Endothelial cell (in vitro differentiated cells): ENCODE data around the gene RERGL. TPM values are rescaled to one million over a fixed set of nuclear protein-coding genes. Genes with fewer than 3 reads are reported as not detected.

Experiments
- DNase-seq: peaks from one replicate; pipeline ENCODE4 v3.0.0; 2021; ENCODE audit warnings: low spot score
- H3K27ac Mint-ChIP-seq: one replicate; pipeline ENCODE4 v1.8.0; 2021; ENCODE audit warnings: mixed read lengths, inconsistent platforms; ENCODE audit not compliant: unreplicated experiment
- H3K27me3 Mint-ChIP-seq: one replicate; pipeline ENCODE4 v1.8.0; 2021; ENCODE audit warnings: mild to moderate bottlenecking, moderate library complexity, mixed read lengths, inconsistent platforms; ENCODE audit not compliant: unreplicated experiment
- H3K36me3 Mint-ChIP-seq: one replicate; pipeline ENCODE4 v1.8.0; 2021; ENCODE audit warnings: mild to moderate bottlenecking, low read depth, mixed read lengths, inconsistent platforms; ENCODE audit not compliant: unreplicated experiment
- H3K4me1 Mint-ChIP-seq: one replicate; pipeline ENCODE4 v1.8.0; 2021; ENCODE audit warnings: mild to moderate bottlenecking, mixed read lengths, inconsistent platforms; ENCODE audit not compliant: unreplicated experiment
- H3K4me3 Mint-ChIP-seq: one replicate; pipeline ENCODE4 v1.8.0; 2021; ENCODE audit warnings: mild to moderate bottlenecking, mixed read lengths, inconsistent platforms; ENCODE audit not compliant: unreplicated experiment
- H3K9me3 Mint-ChIP-seq: one replicate; pipeline ENCODE4 v1.8.0; 2021; ENCODE audit warnings: mixed read lengths, inconsistent platforms; ENCODE audit not compliant: unreplicated experiment
- long read RNA-seq: library from polyadenylated mRNA; unstranded; transcript quantifications from one replicate; pipeline ENCODE4 v2.0.0, GENCODE V29; 2020; ENCODE audit not compliant: unreplicated experiment
- total RNA-seq: library from RNA; stranded (reverse); fragmentation: NEBNext Ultra II Directional; extraction: Animal tissue kit (Norgen Biotek cat#: 25700); gene quantifications from one replicate; pipeline ENCODE4 v1.2.1, GENCODE V29; 2021; ENCODE audit not compliant: unreplicated experiment
- TF ChIP-seq, protein P1 (sequence below): fragments of 200-600 bp; sonication (generic); IDR thresholded peaks from one replicate; pipeline ENCODE4 v1.5.0; 2021; ENCODE audit warnings: antibody characterized with exemption; ENCODE audit not compliant: unreplicated experiment

RERGL gene, protein sequence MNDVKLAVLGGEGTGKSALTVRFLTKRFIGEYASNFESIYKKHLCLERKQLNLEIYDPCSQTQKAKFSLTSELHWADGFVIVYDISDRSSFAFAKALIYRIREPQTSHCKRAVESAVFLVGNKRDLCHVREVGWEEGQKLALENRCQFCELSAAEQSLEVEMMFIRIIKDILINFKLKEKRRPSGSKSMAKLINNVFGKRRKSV
- total RNA-seq = not detected
- long read RNA-seq = 0 reads

DNA sequence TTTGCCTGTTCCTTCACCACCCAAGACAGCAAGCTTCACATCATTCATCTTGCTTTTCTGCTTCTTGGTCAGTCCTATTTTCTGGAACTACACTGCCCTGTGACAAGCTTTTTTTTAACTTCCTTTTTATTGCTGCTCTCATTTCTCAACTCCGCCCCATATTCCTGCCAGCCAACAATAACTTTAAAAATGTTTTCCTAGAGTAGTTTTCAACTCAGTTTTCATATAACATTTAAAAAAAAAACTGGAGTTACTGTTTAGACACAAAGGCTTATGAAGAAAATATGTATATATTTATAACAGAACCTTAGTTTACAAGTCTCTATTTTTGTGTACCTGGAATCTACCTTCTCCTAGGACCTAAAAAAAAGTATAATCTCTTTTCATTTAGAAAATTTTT, at the start of gene RERGL:
RERGL (minus strand) TSS at position 101 of the 400 bp plus-strand sequence; CDS start at position 48, 53 bp downstream.
- Mint-ChIP-seq H3K4me1 (no peaks in the 10 kb centered on the region), H3K27me3 (no peaks in the 10 kb centered on the region), H3K4me3 (no peak within 1 kb of the TSS), H3K36me3 (no peaks in the 10 kb centered on the region), H3K9me3 (no peaks in the 10 kb centered on the region), H3K27ac (no peak within 1 kb of the TSS)
- DNase-seq = no peak
- TF ChIP-seq, protein P1, sequence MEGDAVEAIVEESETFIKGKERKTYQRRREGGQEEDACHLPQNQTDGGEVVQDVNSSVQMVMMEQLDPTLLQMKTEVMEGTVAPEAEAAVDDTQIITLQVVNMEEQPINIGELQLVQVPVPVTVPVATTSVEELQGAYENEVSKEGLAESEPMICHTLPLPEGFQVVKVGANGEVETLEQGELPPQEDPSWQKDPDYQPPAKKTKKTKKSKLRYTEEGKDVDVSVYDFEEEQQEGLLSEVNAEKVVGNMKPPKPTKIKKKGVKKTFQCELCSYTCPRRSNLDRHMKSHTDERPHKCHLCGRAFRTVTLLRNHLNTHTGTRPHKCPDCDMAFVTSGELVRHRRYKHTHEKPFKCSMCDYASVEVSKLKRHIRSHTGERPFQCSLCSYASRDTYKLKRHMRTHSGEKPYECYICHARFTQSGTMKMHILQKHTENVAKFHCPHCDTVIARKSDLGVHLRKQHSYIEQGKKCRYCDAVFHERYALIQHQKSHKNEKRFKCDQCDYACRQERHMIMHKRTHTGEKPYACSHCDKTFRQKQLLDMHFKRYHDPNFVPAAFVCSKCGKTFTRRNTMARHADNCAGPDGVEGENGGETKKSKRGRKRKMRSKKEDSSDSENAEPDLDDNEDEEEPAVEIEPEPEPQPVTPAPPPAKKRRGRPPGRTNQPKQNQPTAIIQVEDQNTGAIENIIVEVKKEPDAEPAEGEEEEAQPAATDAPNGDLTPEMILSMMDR = no peak

DNA sequence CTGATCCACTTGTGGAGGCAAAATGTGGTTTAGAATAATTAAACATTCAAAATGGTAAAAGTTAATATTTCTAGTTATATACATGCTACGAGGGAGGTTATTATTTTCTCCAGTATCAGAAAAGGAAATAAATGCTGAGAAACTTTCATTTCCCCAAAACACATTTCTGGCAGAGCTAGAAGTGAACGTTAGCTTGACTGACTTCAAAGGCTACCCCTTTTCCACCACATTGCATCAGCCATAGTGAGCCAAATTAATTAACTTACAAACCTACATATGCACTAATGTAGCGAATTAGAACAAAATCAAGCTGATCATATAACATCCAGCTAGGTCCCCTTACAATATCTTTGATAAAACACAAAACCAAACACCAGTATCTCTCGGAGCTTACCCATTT, 49.3 kb upstream of the RERGL start:
- no peaks in the 10 kb centered on the region for H3K9me3 Mint-ChIP-seq

DNA sequence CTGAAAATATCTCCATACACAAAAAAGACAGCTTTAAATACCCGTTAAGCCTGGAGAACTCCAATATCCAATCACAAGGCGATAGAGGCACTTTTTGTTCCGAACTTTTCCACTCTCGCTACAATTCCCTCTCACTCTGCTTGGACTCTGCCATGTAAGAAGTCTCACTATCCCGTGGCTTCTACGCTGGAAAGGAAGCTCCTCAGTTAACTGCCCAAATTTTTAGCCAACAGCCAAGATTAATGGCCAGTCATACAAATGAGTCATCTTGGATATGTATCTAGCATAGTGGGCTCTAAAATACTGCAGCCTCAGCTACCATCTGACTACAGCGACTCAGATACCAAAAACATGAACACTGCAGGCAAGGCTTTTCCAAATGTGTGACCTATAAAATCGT, 45.5 kb upstream of the RERGL start:
- no peaks in the 10 kb centered on the region for H3K27me3 Mint-ChIP-seq
- no peak for DNase-seq
- H3K4me3 Mint-ChIP-seq = no peak overlapping the region
- no peaks in the 10 kb centered on the region for H3K9me3 Mint-ChIP-seq
- H3K36me3 Mint-ChIP-seq = no peaks in the 10 kb centered on the region
- H3K27ac Mint-ChIP-seq = no peak overlapping the region
- TF ChIP-seq, protein P1 = no peak
- H3K4me1 Mint-ChIP-seq = no peaks in the 10 kb centered on the region

More for the DNA sequence above, 49.3 kb upstream of the RERGL start:
- no peaks in the 10 kb centered on the region for H3K27me3 Mint-ChIP-seq
- no peaks in the 10 kb centered on the region for H3K4me1 Mint-ChIP-seq
- no peak for DNase-seq
- no peak overlapping the region for H3K27ac Mint-ChIP-seq
- H3K36me3 Mint-ChIP-seq = no peaks in the 10 kb centered on the region
- H3K4me3 Mint-ChIP-seq = no peak overlapping the region
- TF ChIP-seq, protein P1 = no peak

DNA sequence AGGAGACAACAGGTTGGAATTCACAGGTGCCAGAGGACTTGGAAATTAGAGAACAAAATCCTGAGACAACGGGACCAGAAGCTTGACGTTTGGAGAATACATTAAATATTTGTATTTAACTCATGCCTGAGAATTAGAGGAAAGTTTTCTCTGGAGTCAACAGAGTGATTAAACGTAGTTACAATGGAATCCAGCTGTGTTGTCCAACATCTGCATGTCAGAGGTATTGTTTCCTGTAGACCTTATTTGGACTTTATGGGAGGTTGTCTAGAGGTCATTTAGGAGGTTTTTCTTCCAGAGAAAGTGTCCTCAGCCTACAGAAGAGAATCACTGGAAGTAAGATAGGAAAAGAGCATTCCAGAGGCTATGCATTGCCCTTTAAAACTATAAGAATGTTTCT, 45.1 kb upstream of the RERGL start:
- Mint-ChIP-seq H3K4me3 (no peak overlapping the region), H3K36me3 (no peaks in the 10 kb centered on the region)
- DNase-seq = no peak

DNA sequence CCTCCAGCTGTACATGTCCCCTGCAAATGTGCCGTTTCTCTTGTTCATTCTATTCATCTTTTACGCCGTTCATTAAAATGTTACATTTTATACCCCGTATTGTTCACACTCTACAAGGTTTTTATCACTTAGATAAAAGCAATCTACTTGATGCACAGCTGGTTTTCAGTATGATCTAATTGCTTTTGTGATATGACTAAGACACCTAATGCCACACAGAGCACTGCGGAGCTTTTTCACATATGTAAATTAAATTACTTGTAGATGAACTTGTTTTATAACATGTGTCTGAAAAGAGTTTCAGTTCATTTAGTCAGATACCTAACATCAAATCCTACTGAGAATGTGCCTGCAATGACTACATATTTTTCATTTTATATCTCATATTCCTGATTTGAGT, 40.9 kb upstream of the RERGL start:
- Mint-ChIP-seq H3K9me3 (no peaks in the 10 kb centered on the region), H3K4me3 (no peak overlapping the region), H3K27me3 (no peaks in the 10 kb centered on the region), H3K4me1 (no peaks in the 10 kb centered on the region), H3K27ac (no peak overlapping the region), H3K36me3 (peaks cover 9% of the 10 kb centered on the region)
- TF ChIP-seq, protein P1 = no peak
- no peak for DNase-seq

More for the DNA sequence above, 45.1 kb upstream of the RERGL start:
- Mint-ChIP-seq H3K4me1 (no peaks in the 10 kb centered on the region), H3K27me3 (no peaks in the 10 kb centered on the region), H3K27ac (no peak overlapping the region), H3K9me3 (no peaks in the 10 kb centered on the region)
- TF ChIP-seq, protein P1 = no peak
